Esophagus muscularis mucosa (tissue), 4 donors: ENCODE measurements around the gene MCCD1. TPM values are rescaled to one million over a fixed set of nuclear protein-coding genes. Genes with fewer than 3 reads are reported as not detected.
A peak's percentile ranks its signal among the peaks of the same experiment; 100 is the strongest.
"Not testable (repeated sequence)": the region's sequence is repeated elsewhere in the genome, so short reads cannot be mapped to it uniquely, and the experiment has no call there.

ENCODE experiments used
- DNase-seq: peaks from one replicate; pipeline ENCODE4 v3.0.0-alpha.2; 2017; ENCODE audit errors: extremely low spot score
- H3K27ac ChIP-seq, 4 donors: fragments of 200-600 bp; sonication (generic); replicated peaks in 1 of 4; 1 replicate in 3 of 4; 2 replicates in 1 of 4; pipeline ENCODE4 v1.5.1; 2016 to 2019; ENCODE audit warnings: mild to moderate bottlenecking in 1 of 4
- H3K27me3 ChIP-seq, 4 donors: fragments of 200-600 bp; sonication (generic); one replicate each; pipeline versions ENCODE4 v1.5.1 to v1.6.0; 2016 to 2019
- H3K36me3 ChIP-seq, 4 donors: fragments of 200-600 bp; sonication (generic); one replicate each; pipeline ENCODE4 v1.5.1; 2016 to 2019
- H3K4me1 ChIP-seq, 4 donors: fragments of 200-600 bp; sonication (generic); one replicate each; pipeline ENCODE4 v1.5.1; 2016 to 2019
- H3K4me3 ChIP-seq, 4 donors: fragments of 200-600 bp; sonication (generic); 1 replicate in 2 of 4; 2 replicates in 2 of 4; pipeline ENCODE4 v1.5.1; 2016 to 2019; ENCODE audit warnings: mild to moderate bottlenecking in 4 of 4, moderate library complexity in 1 of 4
- H3K9me3 ChIP-seq, 4 donors: fragments of 200-600 bp; sonication (generic); 1 replicate in 3 of 4; 2 replicates in 1 of 4; pipeline ENCODE4 v1.5.1; 2016 to 2019
- EP300 ChIP-seq: sonication (generic); formaldehyde crosslinking; IDR thresholded peaks from one replicate; pipeline ENCODE4 v1.6.1; 2017; ENCODE audit warnings: antibody characterized with exemption
- POLR2A ChIP-seq: fragments of 450-650 bp; IDR thresholded peaks from one replicate; pipeline ENCODE4 v1.6.1; 2017; ENCODE audit warnings: antibody characterized with exemption, moderate library complexity, mild to moderate bottlenecking, low read depth
- POLR2AphosphoS5 ChIP-seq, 2 donors: sonication (generic); formaldehyde crosslinking; IDR thresholded peaks; one replicate each; pipeline ENCODE4 v1.6.1; 2017; ENCODE audit warnings: antibody characterized with exemption in 2 of 2
- WGBS: methylation state at CpG from one replicate; pipeline ENCODE4 v1.1.5; 2018; 5-methylcytosine and 5-hydroxymethylcytosine counted together
- intact Hi-C: fragments of 100-400 bp; cut with DNase I; formaldehyde crosslinking; loops from one replicate; pipeline ENCODE4 v1.15.1; 2023
- total RNA-seq, 4 donors: library from RNA; depleted of rRNA; stranded (reverse); fragments of >200 nt; gene quantifications; one replicate each; pipeline versions ENCODE4 v1.1.0 to v1.2.1, GENCODE V29; 2016
- TF ChIP-seq, protein P1 (sequence below), 3 experiments: fragments of 200-600 bp in 2 of 3; fragments of 450-650 bp in 1 of 3; sonication (generic) in 2 of 3; IDR thresholded peaks; one replicate each; pipeline ENCODE4 v1.5.1; 2017 to 2019; ENCODE audit warnings: antibody characterized with exemption in 3 of 3, mild to moderate bottlenecking in 2 of 3, moderate library complexity in 1 of 3

MCCD1 gene
- total RNA-seq, 4 donors from 2014 or later = not detected

GRCh38 chr6:31551371-31551770 is 22.6 kb downstream of the MCCD1 start:
- 51% methylated on average over 5 of the region's 5 CpGs for whole genome bisulfite sequencing
- DNase-seq, H3K27me3 ChIP-seq, H3K27ac ChIP-seq, H3K4me3 ChIP-seq, H3K9me3 ChIP-seq, intact Hi-C loops: not testable (repeated sequence)
- Histone ChIP-seq H3K4me1 (peaks cover 12 to 46% (median 36%) of the 10 kb centered on the region in 4 donors), H3K36me3 (peaks cover 16 to 73% (median 41%) of the 10 kb centered on the region in 4 donors)
- TF ChIP-seq, protein P1, sequence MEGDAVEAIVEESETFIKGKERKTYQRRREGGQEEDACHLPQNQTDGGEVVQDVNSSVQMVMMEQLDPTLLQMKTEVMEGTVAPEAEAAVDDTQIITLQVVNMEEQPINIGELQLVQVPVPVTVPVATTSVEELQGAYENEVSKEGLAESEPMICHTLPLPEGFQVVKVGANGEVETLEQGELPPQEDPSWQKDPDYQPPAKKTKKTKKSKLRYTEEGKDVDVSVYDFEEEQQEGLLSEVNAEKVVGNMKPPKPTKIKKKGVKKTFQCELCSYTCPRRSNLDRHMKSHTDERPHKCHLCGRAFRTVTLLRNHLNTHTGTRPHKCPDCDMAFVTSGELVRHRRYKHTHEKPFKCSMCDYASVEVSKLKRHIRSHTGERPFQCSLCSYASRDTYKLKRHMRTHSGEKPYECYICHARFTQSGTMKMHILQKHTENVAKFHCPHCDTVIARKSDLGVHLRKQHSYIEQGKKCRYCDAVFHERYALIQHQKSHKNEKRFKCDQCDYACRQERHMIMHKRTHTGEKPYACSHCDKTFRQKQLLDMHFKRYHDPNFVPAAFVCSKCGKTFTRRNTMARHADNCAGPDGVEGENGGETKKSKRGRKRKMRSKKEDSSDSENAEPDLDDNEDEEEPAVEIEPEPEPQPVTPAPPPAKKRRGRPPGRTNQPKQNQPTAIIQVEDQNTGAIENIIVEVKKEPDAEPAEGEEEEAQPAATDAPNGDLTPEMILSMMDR (IDR thresholded peaks at IDR 0.05) = peak; percentile 11 to 43 (median 31)

DNA sequence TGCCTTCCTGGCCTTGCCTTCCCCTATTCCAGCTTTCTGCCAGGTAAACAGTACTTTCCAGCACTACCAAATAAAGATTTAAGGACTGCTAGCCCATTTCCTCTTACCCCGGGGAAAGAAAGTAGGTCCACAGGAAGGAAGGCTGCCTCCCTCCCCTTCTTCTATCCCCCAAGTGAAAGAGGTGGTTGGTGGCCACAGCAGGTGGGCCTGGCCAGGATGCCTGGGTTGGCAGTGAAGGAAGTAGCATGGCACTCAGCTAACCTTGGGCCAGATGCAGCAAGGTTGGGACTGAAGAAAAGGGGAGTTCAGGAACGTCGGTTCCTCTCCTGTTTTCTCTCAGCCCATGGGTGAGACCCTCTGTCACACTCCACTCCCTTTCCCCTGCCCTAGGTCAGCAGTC is 27.5 kb downstream of the MCCD1 start:
- 74% methylated on average over 3 of the region's 3 CpGs for WGBS
- intact Hi-C loops = no loop called here
- TF ChIP-seq, protein P1 (IDR thresholded peaks at IDR 0.05) = no peak
- TF ChIP-seq EP300 (no peak), POLR2AphosphoS5 (IDR thresholded peaks at IDR 0.05) (no peak), POLR2A (no peak)
- Histone ChIP-seq H3K4me3 (no peak overlapping the region), H3K27ac (no peak overlapping the region), H3K9me3 (no peaks in the 10 kb centered on the region), H3K27me3 (no peaks in the 10 kb centered on the region), H3K36me3 (peaks cover 26 to 88% (median 50%) of the 10 kb centered on the region in 4 donors), H3K4me1 (peaks cover 33 to 46% (median 42%) of the 10 kb centered on the region in 4 donors)
- no peak for DNase-seq

GRCh38 chr6:31557443-31558317 is 28.9 kb downstream of the MCCD1 start:
- intact Hi-C loops = no loop called here
- WGBS = 76% methylated on average over 23 of the region's 24 CpGs
- H3K4me3 ChIP-seq = no peak overlapping the region
- no peaks in the 10 kb centered on the region for H3K27me3 ChIP-seq
- peak overlapping the region in 3 of 4 donors; percentile 2 to 60 (median 59) for H3K27ac ChIP-seq
- peaks cover 33 to 46% (median 39%) of the 10 kb centered on the region in 4 donors for H3K4me1 ChIP-seq
- DNase-seq = no peak
- no peaks in the 10 kb centered on the region for H3K9me3 ChIP-seq
- TF ChIP-seq, protein P1 (IDR thresholded peaks at IDR 0.05) = no peak
- TF ChIP-seq EP300 (no peak), POLR2A (no peak), POLR2AphosphoS5 (IDR thresholded peaks at IDR 0.05) (no peak)
- H3K36me3 ChIP-seq = peaks cover 26 to 76% (median 45%) of the 10 kb centered on the region in 4 donors

GRCh38 chr6:31558318-31558625 is 29.5 kb downstream of the MCCD1 start:
- peaks cover 26 to 71% (median 43%) of the 10 kb centered on the region in 4 donors for H3K36me3 ChIP-seq
- TF ChIP-seq EP300 = no peak
- TF ChIP-seq POLR2AphosphoS5 (IDR thresholded peaks at IDR 0.05) = no peak
- TF ChIP-seq, protein P1 (IDR thresholded peaks at IDR 0.05) = no peak
- no peak for TF ChIP-seq POLR2A
- DNase-seq = no peak
- H3K27ac ChIP-seq = peak overlapping the region in 3 of 4 donors; percentile 2 to 60 (median 59)
- intact Hi-C loops = no loop called here
- H3K4me1 ChIP-seq = peaks cover 33 to 46% (median 39%) of the 10 kb centered on the region in 4 donors
- H3K9me3 ChIP-seq = no peaks in the 10 kb centered on the region
- WGBS = 76% methylated on average over 7 of the region's 8 CpGs
- H3K27me3 ChIP-seq = no peaks in the 10 kb centered on the region
- H3K4me3 ChIP-seq = no peak overlapping the region
